Caco-2 (cell line): ENCODE measurements around the gene MEGF9. TPM values are rescaled to one million over a fixed set of nuclear protein-coding genes. Genes with fewer than 3 reads are reported as not detected.

Experiments used
- BruUV-seq: library from RNA; stranded (reverse); fragments of 400-500 nt; replicated peaks from 2 replicates; lab custom pipeline; 2021; lab: Mats Ljungman, UMichigan
- CTCF ChIA-PET: fragments of 300-600 bp; sonication (Branson Sonifier 250); formaldehyde crosslinking; loops from one replicate; lab custom pipeline; 2022; ENCODE audit warnings: antibody characterized with exemption; lab: Charles Lee
- POLR2A ChIA-PET: fragments of 300-600 bp; sonication (Branson Sonifier 250); formaldehyde crosslinking; loops from one replicate; lab custom pipeline; 2022; ENCODE audit warnings: antibody characterized with exemption; lab: Charles Lee
- DNase-seq, 2 experiments: peaks; one replicate each; pipeline versions ENCODE4 v3.0.0 to v3.0.0-alpha.2; 2020 to 2022
- H3K27me3 ChIP-seq: replicated peaks from 2 replicates; pipeline ENCODE4 v1.6.0; 2011; ENCODE audit warnings: low read length; ENCODE audit not compliant: control insufficient read depth, insufficient read depth
- H3K36me3 ChIP-seq: 2 replicates; pipeline ENCODE4 v1.5.1; 2011; ENCODE audit warnings: low read length; ENCODE audit not compliant: control insufficient read depth, insufficient read depth
- H3K4me1 ChIP-seq: fragments of 250-450 bp; sonication (Bioruptor Pico); 2 replicates; pipeline ENCODE4 v1.5.1; 2020; ENCODE audit warnings: mild to moderate bottlenecking
- H3K4me3 ChIP-seq: 2 replicates; pipeline ENCODE4 v1.5.1; 2011; ENCODE audit warnings: low read depth, mild to moderate bottlenecking, control low read depth, low read length
- H3K9me3 ChIP-seq: fragments of 250-450 bp; sonication (Bioruptor Pico); 2 replicates; pipeline ENCODE4 v1.5.1; 2020; ENCODE audit warnings: mild to moderate bottlenecking, moderate library complexity
- H3K27ac Mint-ChIP-seq: one replicate; pipeline ENCODE4 v1.8.0; 2022; ENCODE audit warnings: mixed read lengths; ENCODE audit not compliant: unreplicated experiment
- H3K27me3 Mint-ChIP-seq: one replicate; pipeline ENCODE4 v1.8.0; 2022; ENCODE audit warnings: mixed read lengths; ENCODE audit not compliant: insufficient read depth, unreplicated experiment
- H3K36me3 Mint-ChIP-seq: one replicate; pipeline ENCODE4 v1.8.0; 2022; ENCODE audit warnings: mild to moderate bottlenecking, mixed read lengths; ENCODE audit not compliant: insufficient read depth, unreplicated experiment
- H3K4me1 Mint-ChIP-seq: one replicate; pipeline ENCODE4 v1.8.0; 2022; ENCODE audit warnings: low read depth, mixed read lengths; ENCODE audit not compliant: unreplicated experiment
- H3K4me3 Mint-ChIP-seq: one replicate; pipeline ENCODE4 v1.8.0; 2022; ENCODE audit warnings: mild to moderate bottlenecking, moderate library complexity, mixed read lengths; ENCODE audit not compliant: unreplicated experiment
- H3K9me3 Mint-ChIP-seq: one replicate; pipeline ENCODE4 v1.8.0; 2022; ENCODE audit warnings: mixed read lengths; ENCODE audit not compliant: unreplicated experiment
- CTCF ChIP-seq, 2 experiments: fragments of 200-600 bp in 1 of 2; IDR thresholded peaks; 1 replicate in 1 of 2; 2 replicates in 1 of 2; pipeline versions ENCODE4 v1.5.1 to v1.8.0; 2011 to 2022; ENCODE audit warnings: antibody characterized with exemption in 1 of 2, control low read depth in 1 of 2, inconsistent platforms in 1 of 2, low read depth in 1 of 2, low read length in 1 of 2, mild to moderate bottlenecking in 1 of 2, moderate library complexity in 1 of 2; ENCODE audit not compliant: insufficient read depth in 1 of 2, severe bottlenecking in 1 of 2, unreplicated experiment in 1 of 2
- intact Hi-C: fragments of 100-400 bp; cut with micrococcal nuclease; formaldehyde crosslinking; loops from one replicate; pipeline ENCODE4 v1.10.0; 2022; ENCODE audit not compliant: unreplicated experiment
- total RNA-seq: library from RNA; stranded (reverse); gene quantifications from 2 replicates; pipeline ENCODE4 v1.2.3, GENCODE V29; 2022

MEGF9 gene
- total RNA-seq, 1 experiment from 2014 or later: 2.9 TPM

- intact Hi-C loops: no loop called here
- Histone ChIP-seq H3K4me3 (no peak overlapping the region), H3K27me3 (no peaks in the 10 kb centered on the region), H3K9me3 (no peaks in the 10 kb centered on the region), H3K4me1 (peaks cover 17% of the 10 kb centered on the region), H3K36me3 (peaks cover 3% of the 10 kb centered on the region)
- BruUV-seq: no TSS peak
- H3K27ac Mint-ChIP-seq: no peak overlapping the region
- no peak for TF ChIP-seq CTCF (IDR thresholded peaks at IDR 0.05; ENCODE audit: insufficient read depth in 1 of 2, low read depth in 1 of 2, low read length in 1 of 2, severe bottlenecking in 1 of 2, unreplicated experiment in 1 of 2)
- peaks cover 49% of the 10 kb centered on the region for H3K36me3 Mint-ChIP-seq
- H3K4me3 Mint-ChIP-seq: no peak overlapping the region
- ChIA-PET CTCF (no interaction called here), POLR2A (no interaction called here)
- DNase-seq: no peak
- no peaks in the 10 kb centered on the region for H3K4me1 Mint-ChIP-seq
- H3K9me3 Mint-ChIP-seq: no peaks in the 10 kb centered on the region
- no peaks in the 10 kb centered on the region for H3K27me3 Mint-ChIP-seq
Observed at GRCh38 chr9:120567874-120568273, 146.4 kb downstream of the MEGF9 start.

- Mint-ChIP-seq H3K9me3 (no peaks in the 10 kb centered on the region), H3K27me3 (no peaks in the 10 kb centered on the region)
- CTCF ChIA-PET: no interaction called here
Observed at GRCh38 chr9:120567081-120567480, 147.2 kb downstream of the MEGF9 start.

GRCh38 chr9:120564589-120564988 lies 149.7 kb downstream of the MEGF9 start:
- Histone ChIP-seq H3K4me1 (no peaks in the 10 kb centered on the region), H3K36me3 (no peaks in the 10 kb centered on the region; the same call in 1 of the 2 replicates), H3K9me3 (no peaks in the 10 kb centered on the region), H3K4me3 (no peak overlapping the region), H3K27me3 (no peaks in the 10 kb centered on the region)
- intact Hi-C loops: no loop called here
- ChIA-PET POLR2A (no interaction called here), CTCF (no interaction called here)
- H3K4me1 Mint-ChIP-seq: no peaks in the 10 kb centered on the region
- H3K9me3 Mint-ChIP-seq: no peaks in the 10 kb centered on the region
- BruUV-seq: no TSS peak
- DNase-seq: no peak
- peaks cover 33% of the 10 kb centered on the region for H3K36me3 Mint-ChIP-seq
- H3K27ac Mint-ChIP-seq: no peak overlapping the region
- TF ChIP-seq CTCF (IDR thresholded peaks at IDR 0.05; ENCODE audit: insufficient read depth in 1 of 2, low read depth in 1 of 2, low read length in 1 of 2, severe bottlenecking in 1 of 2, unreplicated experiment in 1 of 2): no peak
- H3K4me3 Mint-ChIP-seq: no peak overlapping the region
- no peaks in the 10 kb centered on the region for H3K27me3 Mint-ChIP-seq

More at GRCh38 chr9:120567081-120567480, 147.2 kb downstream of the MEGF9 start:
- Histone ChIP-seq H3K27me3 (no peaks in the 10 kb centered on the region), H3K36me3 (peaks cover 3% of the 10 kb centered on the region), H3K4me1 (peaks cover 13% of the 10 kb centered on the region), H3K4me3 (no peak overlapping the region), H3K9me3 (no peaks in the 10 kb centered on the region)
- Mint-ChIP-seq H3K4me1 (no peaks in the 10 kb centered on the region), H3K4me3 (no peak overlapping the region), H3K27ac (no peak overlapping the region), H3K36me3 (peaks cover 49% of the 10 kb centered on the region)
- TF ChIP-seq CTCF (IDR thresholded peaks at IDR 0.05; ENCODE audit: insufficient read depth in 1 of 2, low read depth in 1 of 2, low read length in 1 of 2, severe bottlenecking in 1 of 2, unreplicated experiment in 1 of 2): no peak
- POLR2A ChIA-PET: no interaction called here
- intact Hi-C loops: no loop called here
- no TSS peak for BruUV-seq
- no peak for DNase-seq
